K562 (cell line): ENCODE measurements around the gene STPG2. TPM values are rescaled to one million over a fixed set of nuclear protein-coding genes. Genes with fewer than 3 reads are reported as not detected.

Experiments used
- ATAC-seq: fragments of 200-7000 bp; cut with Tn5 transposase; 3 replicates; pipeline ENCODE4 v1.9.1; 2020; ENCODE audit warnings: moderate library complexity
- BruUV-seq: library from RNA; stranded (reverse); fragments of 400-500 nt; replicated peaks from 2 replicates; lab custom pipeline; 2021; lab: Mats Ljungman, UMichigan
- CTCF ChIA-PET: fragments of 300-600 bp; formaldehyde crosslinking; extraction: SDS; loops from one replicate; lab custom pipeline; 2021; ENCODE audit warnings: low intra/inter-chr PET ratio; lab: Yijun Ruan, JAX
- POLR2A ChIA-PET: fragments of 300-600, 350-650 bp; sonication (Branson Sonifier 250); formaldehyde crosslinking; extraction: SDS; loops from one replicate; lab custom pipeline; 2021; ENCODE audit warnings: antibody characterized with exemption, inconsistent platforms; lab: Yijun Ruan, JAX
- DNase-seq, 4 experiments: peaks; one replicate each; pipeline versions ENCODE4 v3.0.0 to v3.0.0-alpha.2; 2011 to 2018; ENCODE audit warnings: low spot score in 3 of 4, mixed read lengths in 3 of 4; ENCODE audit errors: extremely low read depth in 1 of 4
- FAIRE-seq: peaks from 2 replicates; lab custom pipeline; 2011; peaks lifted over from hg19 to GRCh38; lab: Jason Lieb, UNC
- H2AFZ ChIP-seq: 2 replicates; pipeline ENCODE4 v1.6.0; 2011; ENCODE audit warnings: low read depth, low read length, control low read depth, inconsistent platforms
- H3K27ac ChIP-seq: fragments of 200-600 bp; 3 replicates; pipeline ENCODE4 v1.8.0; 2011; ENCODE audit warnings: low read depth, mild to moderate bottlenecking, control low read depth, inconsistent platforms, low read length, moderate library complexity, mixed read lengths; ENCODE audit errors: extremely low read depth
- H3K27me3 ChIP-seq, 2 experiments: fragments of 300-600 bp in 1 of 2; 2 replicates in 1 of 2; 3 replicates in 1 of 2; pipeline versions ENCODE4 v1.6.0 to v1.8.0; 2011; ENCODE audit warnings: inconsistent platforms in 2 of 2, low read length in 2 of 2, mild to moderate bottlenecking in 1 of 2, mixed read lengths in 1 of 2, moderate library complexity in 1 of 2; ENCODE audit not compliant: control insufficient read depth in 2 of 2, insufficient read depth in 2 of 2
- H3K36me3 ChIP-seq: fragments of 300-600 bp; 3 replicates; pipeline ENCODE4 v1.8.0; 2011; ENCODE audit warnings: mild to moderate bottlenecking, low read length, inconsistent platforms; ENCODE audit not compliant: control insufficient read depth, insufficient read depth
- H3K4me1 ChIP-seq, 2 experiments: fragments of 200-600 bp in 1 of 2; replicated peaks in 1 of 2; 2 replicates in 1 of 2; 3 replicates in 1 of 2; pipeline versions ENCODE4 v1.5.1 to v1.8.0; 2011; ENCODE audit warnings: inconsistent platforms in 2 of 2, low read length in 2 of 2, mild to moderate bottlenecking in 1 of 2, mixed read lengths in 1 of 2, moderate library complexity in 1 of 2; ENCODE audit not compliant: control insufficient read depth in 2 of 2, insufficient read depth in 2 of 2
- H3K4me2 ChIP-seq: 2 replicates; pipeline ENCODE4 v1.6.1; 2011; ENCODE audit warnings: low read length, control low read depth, inconsistent platforms, mixed read lengths; ENCODE audit not compliant: insufficient read depth
- H3K4me3 ChIP-seq: fragments of 200-600 bp; sonication (generic), shearing (Covaris generic); 2 replicates; pipeline ENCODE4 v1.5.1; 2016; ENCODE audit warnings: control low read depth, inconsistent platforms
- H3K79me2 ChIP-seq: fragments of 200-600 bp; 3 replicates; pipeline ENCODE4 v1.8.0; 2011; ENCODE audit warnings: low read length, inconsistent platforms; ENCODE audit not compliant: control insufficient read depth, insufficient read depth
- H3K9ac ChIP-seq, 2 experiments: 2 replicates each; pipeline versions ENCODE4 v1.6.0 to v1.6.1; 2011; ENCODE audit warnings: low read depth in 2 of 2, low read length in 2 of 2, control low read depth in 1 of 2, inconsistent platforms in 1 of 2, mild to moderate bottlenecking in 1 of 2, mixed read lengths in 1 of 2; ENCODE audit not compliant: insufficient read depth in 1 of 2
- H3K9me1 ChIP-seq: one replicate; pipeline ENCODE4 v1.6.0; 2011; ENCODE audit warnings: inconsistent platforms, mild to moderate bottlenecking, low read length, moderate library complexity; ENCODE audit not compliant: control insufficient read depth, insufficient read depth
- H3K9me3 ChIP-seq: replicated peaks from 2 replicates; pipeline ENCODE4 v1.5.1; 2011; ENCODE audit warnings: low read depth, low read length, inconsistent platforms; ENCODE audit not compliant: control insufficient read depth, insufficient read depth
- H4K20me1 ChIP-seq: replicated peaks from 2 replicates; pipeline ENCODE4 v1.6.1; 2011; ENCODE audit warnings: low read length, inconsistent platforms, mixed read lengths; ENCODE audit not compliant: control insufficient read depth, insufficient read depth
- ELF1 ChIP-seq: fragments of 200-800 bp; sonication (Bioruptor generic); IDR thresholded peaks from 2 replicates; pipeline ENCODE4 v1.6.1; 2016; ENCODE audit warnings: missing genetic modification characterization, missing compliant biosample characterization
- KAT7 ChIP-seq: sonication (generic); formaldehyde crosslinking; IDR thresholded peaks from 2 replicates; pipeline ENCODE4 v1.8.0; 2022; ENCODE audit warnings: missing genetic modification reagents, mild to moderate bottlenecking, borderline replicate concordance
- MEF2A ChIP-seq: IDR thresholded peaks from 2 replicates; pipeline ENCODE4 v1.6.1; 2011; ENCODE audit warnings: low read depth, mild to moderate bottlenecking, low read length, moderate library complexity; ENCODE audit not compliant: control insufficient read depth
- MEIS2 ChIP-seq: fragments of 450-650 bp; IDR thresholded peaks from 2 replicates; pipeline ENCODE4 v1.6.1; 2014; ENCODE audit warnings: mild to moderate bottlenecking; ENCODE audit not compliant: partially characterized antibody
- NR1H2 ChIP-seq: sonication (generic); formaldehyde crosslinking; IDR thresholded peaks from 2 replicates; pipeline ENCODE4 v1.4.0; 2020; ENCODE audit warnings: mild to moderate bottlenecking, missing genetic modification reagents
- OTX1 ChIP-seq: fragments of 450-650 bp; formaldehyde crosslinking; IDR thresholded peaks from 2 replicates; pipeline ENCODE4 v1.4.0; 2022; ENCODE audit warnings: mild to moderate bottlenecking
- POU5F1 ChIP-seq: fragments of 150-350 bp; IDR thresholded peaks from 2 replicates; pipeline ENCODE4 v1.6.1; 2014; ENCODE audit warnings: borderline replicate concordance, low read length, low read depth, mild to moderate bottlenecking; ENCODE audit not compliant: partially characterized antibody
- RBM34 ChIP-seq: fragments of 200-400 bp; formaldehyde crosslinking; IDR thresholded peaks from 2 replicates; pipeline ENCODE4 v1.6.1; 2018; ENCODE audit warnings: low read length, borderline replicate concordance; ENCODE audit not compliant: insufficient read depth
- TAF7 ChIP-seq: fragments of 450-650 bp; IDR thresholded peaks from 2 replicates; pipeline ENCODE4 v1.6.1; 2016; ENCODE audit warnings: missing genetic modification characterization, missing compliant biosample characterization
- TBL1XR1 ChIP-seq, 2 experiments: IDR thresholded peaks; 2 replicates each; pipeline ENCODE4 v1.6.1; 2012; ENCODE audit warnings: improper control_type of control experiment in 2 of 2, low read length in 2 of 2, mild to moderate bottlenecking in 1 of 2
- ZBTB1 ChIP-seq: sonication (generic); formaldehyde crosslinking; IDR thresholded peaks from 2 replicates; pipeline ENCODE4 v1.8.1; 2023; ENCODE audit warnings: missing genetic modification reagents, low read depth, mild to moderate bottlenecking, borderline replicate concordance
- ZFP1 ChIP-seq: fragments of 450-650 bp; formaldehyde crosslinking; IDR thresholded peaks from 2 replicates; pipeline ENCODE4 v1.4.0; 2020; ENCODE audit warnings: mild to moderate bottlenecking, mixed read lengths
- ZNF347 ChIP-seq: fragments of 450-650 bp; formaldehyde crosslinking; IDR thresholded peaks from 2 replicates; pipeline ENCODE4 v1.4.0; 2020; ENCODE audit warnings: low read depth, mild to moderate bottlenecking, moderate library complexity
- ZNF707 ChIP-seq: fragments of 250-450 bp; sonication (Bioruptor Pico); conservative IDR thresholded peaks from 2 replicates; pipeline ENCODE4 v1.8.0; 2022; ENCODE audit warnings: inconsistent platforms, mild to moderate bottlenecking, moderate library complexity
- WGBS: fragments of 100-300 bp; shearing (Covaris generic); methylation state at CpG from one replicate; pipeline ENCODE4 v1.1.6; 2016; ENCODE audit warnings: low coverage, mixed read lengths; ENCODE audit not compliant: insufficient coverage; ENCODE audit errors: missing lambda C conversion rate; 5-methylcytosine and 5-hydroxymethylcytosine counted together
- in situ Hi-C: fragments of 300-500 bp; cut with MboI; formaldehyde crosslinking; loops from 4 replicates; pipeline ENCODE4 v1.15.0; 2018; ENCODE audit warnings: inconsistent platforms, mixed read lengths
- intact Hi-C: fragments of 100-400 bp; cut with micrococcal nuclease; formaldehyde crosslinking; loops from 2 replicates; pipeline ENCODE4 v1.14.2; 2022
- polyA plus RNA-seq, 8 experiments: library from polyadenylated mRNA; depleted of rRNA in 4 of 8; stranded (reverse) in 5 of 8; unstranded in 3 of 8; fragments of >200 nt; fragmentation: Nextera tagmentation in 2 of 8; fragmentation: Illumina TruSeq in 1 of 8; extraction: Ambion mirVana in 2 of 8; extraction: Trizol in 1 of 8; gene quantifications; 2 replicates each; pipeline versions ENCODE4 v1.2.1 to v1.2.3, GENCODE V29; 2011 to 2014; ENCODE audit warnings: inconsistent platforms in 1 of 8, missing spikeins in 1 of 8
- total RNA-seq, 7 experiments: library from RNA; depleted of rRNA in 6 of 7; stranded (reverse); fragments of >200 nt in 6 of 7; fragmentation: Illumina TruSeq in 2 of 7; extraction: Trizol in 2 of 7; gene quantifications; 2 replicates each; pipeline versions ENCODE4 v1.2.1 to v1.2.3, GENCODE V29; 2011 to 2021; ENCODE audit warnings: low replicate concordance in 1 of 7

The STPG2 gene
- total and polyA plus RNA-seq, 9 of the 15 experiments (the other 6 are each of a cell fraction or from before 2014, with no cell fraction given), result not detected

DNA sequence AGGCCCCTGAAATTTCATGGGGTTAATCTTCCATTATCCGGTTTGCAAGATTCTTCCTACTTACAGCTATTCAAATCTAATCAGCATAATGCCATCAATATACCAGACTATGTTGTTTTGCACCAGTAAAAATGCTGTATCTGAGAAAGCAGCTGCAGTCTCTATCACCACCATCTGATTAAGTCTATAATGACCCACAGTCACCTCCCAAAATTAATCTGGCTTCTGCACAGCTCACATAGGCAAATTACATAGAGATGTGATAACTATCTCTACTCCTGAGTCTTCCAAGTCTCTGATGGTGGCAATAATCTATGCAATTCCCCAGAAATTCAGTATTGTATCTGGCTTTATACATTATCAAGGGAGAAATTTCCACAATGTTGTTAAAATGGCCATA, 113.2 kb downstream of the STPG2 start:
- DNase-seq (no peak), FAIRE-seq (no peak), ATAC-seq (no peak)
- Histone ChIP-seq H3K4me3 (no peak overlapping the region), H4K20me1 (no peaks in the 10 kb centered on the region), H3K9me1 (no peaks in the 10 kb centered on the region), H3K27ac (no peak overlapping the region), H3K4me2 (no peak overlapping the region), H3K79me2 (no peaks in the 10 kb centered on the region), H3K4me1 (no peaks in the 10 kb centered on the region), H3K36me3 (no peaks in the 10 kb centered on the region), H3K27me3 (no peaks in the 10 kb centered on the region), H2AFZ (no peak overlapping the region), H3K9ac (no peak overlapping the region), H3K9me3 (no peaks in the 10 kb centered on the region; the same call in 1 of the 2 replicates)
- intact Hi-C loops (no loop called here), in situ Hi-C loops (no loop called here)
- no TSS peak for BruUV-seq
- ChIA-PET CTCF (no interaction called here), POLR2A (no interaction called here)
- 0% methylated on average over 1 of the region's 1 CpG for WGBS
- TF ChIP-seq ZNF707 (CRISPR knock-in tag) (no peak), MEIS2 (no peak), ZFP1 (CRISPR knock-in tag) (no peak), TBL1XR1 (IDR thresholded peaks at IDR 0.05; ENCODE audit: low read length in 2 of 2) (no peak), ZNF347 (CRISPR knock-in tag) (no peak), NR1H2 (CRISPR knock-in tag) (no peak), OTX1 (CRISPR knock-in tag) (no peak), TAF7 (tag) (no peak), MEF2A (no peak), ZBTB1 (CRISPR knock-in tag) (no peak), POU5F1 (no peak), ELF1 (tag) (no peak), KAT7 (no peak), RBM34 (no peak)
